ENCODE data around the gene FEM1A. TPM values are rescaled to one million over a fixed set of nuclear protein-coding genes. Genes with fewer than 3 reads are reported as not detected.

FEM1A gene
- total and polyA plus RNA-seq, 8 donors, result 3.5 to 30.7 (median 9.0) TPM

DNA sequence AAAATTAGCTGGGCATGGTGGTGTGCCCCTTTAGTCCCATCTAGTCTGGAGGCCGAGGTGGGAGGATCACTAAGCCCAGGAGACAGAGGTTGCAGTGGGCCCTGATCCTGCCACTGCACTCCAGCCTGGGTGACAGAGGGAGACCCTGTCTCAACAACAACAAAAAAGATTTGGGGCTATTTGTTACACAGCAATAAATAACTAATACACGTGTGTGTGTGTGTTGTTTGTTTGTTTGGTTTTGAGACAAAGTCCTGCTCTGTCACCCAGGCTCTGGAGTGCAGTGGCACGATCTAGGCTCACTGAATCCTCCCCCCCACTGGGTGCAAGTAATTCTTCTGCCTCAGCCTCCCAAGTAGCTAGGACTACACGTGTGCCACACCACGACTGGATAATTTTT is 32.9 kb upstream of the FEM1A start:
- TF ChIP-seq POLR2AphosphoS5 (IDR thresholded peaks at IDR 0.05) (no peak), EP300 (IDR thresholded peaks at IDR 0.05) (no peak), POLR2A (IDR thresholded peaks at IDR 0.05) (no peak)
- TF ChIP-seq, protein P1, sequence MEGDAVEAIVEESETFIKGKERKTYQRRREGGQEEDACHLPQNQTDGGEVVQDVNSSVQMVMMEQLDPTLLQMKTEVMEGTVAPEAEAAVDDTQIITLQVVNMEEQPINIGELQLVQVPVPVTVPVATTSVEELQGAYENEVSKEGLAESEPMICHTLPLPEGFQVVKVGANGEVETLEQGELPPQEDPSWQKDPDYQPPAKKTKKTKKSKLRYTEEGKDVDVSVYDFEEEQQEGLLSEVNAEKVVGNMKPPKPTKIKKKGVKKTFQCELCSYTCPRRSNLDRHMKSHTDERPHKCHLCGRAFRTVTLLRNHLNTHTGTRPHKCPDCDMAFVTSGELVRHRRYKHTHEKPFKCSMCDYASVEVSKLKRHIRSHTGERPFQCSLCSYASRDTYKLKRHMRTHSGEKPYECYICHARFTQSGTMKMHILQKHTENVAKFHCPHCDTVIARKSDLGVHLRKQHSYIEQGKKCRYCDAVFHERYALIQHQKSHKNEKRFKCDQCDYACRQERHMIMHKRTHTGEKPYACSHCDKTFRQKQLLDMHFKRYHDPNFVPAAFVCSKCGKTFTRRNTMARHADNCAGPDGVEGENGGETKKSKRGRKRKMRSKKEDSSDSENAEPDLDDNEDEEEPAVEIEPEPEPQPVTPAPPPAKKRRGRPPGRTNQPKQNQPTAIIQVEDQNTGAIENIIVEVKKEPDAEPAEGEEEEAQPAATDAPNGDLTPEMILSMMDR (IDR thresholded peaks at IDR 0.05), result no peak
- Histone ChIP-seq H3K36me3 (no peaks in the 10 kb centered on the region), H3K9me3 (no peaks in the 10 kb centered on the region), H3K4me1 (peaks cover 10 to 14% (median 13%) of the 10 kb centered on the region in 4 donors), H3K4me3 (no peak overlapping the region), H3K27ac (no peak overlapping the region), H3K27me3 (peaks cover 0 to 44% (median 0%) of the 10 kb centered on the region in 3 donors)
- DNase-seq, result no peak
- WGBS, 5 donors, result 62 to 86% (median 74%) methylated on average over 5 of the region's 5 CpGs
- intact Hi-C loops (cut with DNase I; ENCODE audit: low total_unique reads), result no loop called here

DNA sequence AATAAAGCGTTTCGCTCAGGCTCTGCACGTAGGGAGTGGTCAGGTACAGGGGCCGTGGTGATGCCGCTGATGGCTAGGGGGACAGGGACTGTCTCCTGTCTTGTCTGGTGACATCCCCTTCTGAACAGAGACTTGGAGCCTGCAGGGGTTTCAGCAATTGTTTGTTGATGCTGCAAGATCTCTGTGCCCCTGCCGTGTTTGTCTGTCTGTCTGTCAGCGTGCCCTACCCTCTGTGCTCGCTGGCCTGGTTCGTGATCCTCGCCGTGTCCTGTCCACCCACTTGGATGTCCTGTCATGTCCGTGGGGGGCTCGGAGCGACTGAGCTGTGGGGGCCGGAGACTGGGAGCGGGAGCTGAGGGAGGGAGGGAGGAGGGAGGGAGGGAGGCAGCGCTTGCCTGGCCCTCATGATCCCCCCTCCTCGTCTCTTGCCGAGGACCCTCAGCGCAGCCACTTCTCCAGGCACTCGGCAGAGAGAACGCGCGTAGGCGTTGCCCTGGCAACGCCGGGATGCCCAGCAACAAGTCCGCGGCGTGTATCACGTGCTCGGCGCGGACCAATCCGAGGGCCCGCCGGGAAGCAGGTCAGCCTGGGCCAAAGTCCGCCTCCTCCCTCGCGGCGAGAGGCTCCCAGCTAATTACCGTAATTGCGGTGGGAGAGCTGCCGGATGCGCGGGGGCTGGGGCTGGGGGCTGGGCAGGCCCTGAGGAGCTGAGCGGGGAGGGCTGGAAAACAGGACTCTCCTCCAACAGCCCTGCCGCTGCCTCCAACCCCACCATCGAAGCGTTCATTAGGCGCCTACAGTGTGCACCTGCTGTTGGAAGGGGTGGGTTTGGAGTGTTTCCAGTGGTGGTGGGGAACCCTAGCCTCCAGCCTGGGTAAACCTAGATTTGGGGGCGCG is 31.9 kb upstream of the FEM1A start:
- TF ChIP-seq POLR2AphosphoS5 (IDR thresholded peaks at IDR 0.05), result peak in 1 of 3 donors; percentile 64
- TF ChIP-seq EP300 (IDR thresholded peaks at IDR 0.05), result no peak
- TF ChIP-seq POLR2A (IDR thresholded peaks at IDR 0.05), result no peak
- Histone ChIP-seq H3K4me1 (peaks cover 10 to 14% (median 13%) of the 10 kb centered on the region in 4 donors), H3K27ac (peak overlapping the region in 4 of 5 donors; percentile 20 to 29 (median 28)), H3K9me3 (no peaks in the 10 kb centered on the region), H3K27me3 (peaks cover 0 to 51% (median 0%) of the 10 kb centered on the region in 3 donors), H3K36me3 (no peaks in the 10 kb centered on the region), H3K4me3 (peak overlapping the region; percentile 22 to 47 (median 34))
- intact Hi-C loops (cut with DNase I; ENCODE audit: low total_unique reads), result no loop called here
- DNase-seq, result peak; percentile 92 to 98
- 2 to 7% (median 3%) methylated on average over 13 to 53 of the region's 53 CpGs for WGBS, 5 donors

DNA sequence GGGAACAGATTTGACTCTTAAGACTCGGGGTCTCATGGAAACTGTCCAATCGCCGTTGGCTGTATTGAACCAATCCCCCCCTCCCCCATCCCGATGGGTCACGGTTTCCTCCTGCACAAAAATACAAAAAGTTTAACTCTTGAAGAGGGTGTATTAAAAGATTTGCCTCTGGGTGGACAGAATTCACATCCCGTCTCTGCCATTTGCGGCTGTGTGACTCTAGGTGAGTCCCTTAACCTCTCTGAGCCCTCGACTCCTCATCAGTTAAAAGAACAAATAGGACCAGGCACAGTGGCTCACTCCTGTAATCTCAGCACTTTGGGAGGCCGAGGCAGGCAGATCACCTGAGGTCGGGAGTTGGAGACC is 31.3 kb upstream of the FEM1A start:
- no peak for DNase-seq
- no peaks in the 10 kb centered on the region for H3K36me3 ChIP-seq
- intact Hi-C loops (cut with DNase I; ENCODE audit: low total_unique reads), result no loop called here
- WGBS, 5 donors, result 20 to 32% (median 28%) methylated on average over 10 of the region's 10 CpGs
- TF ChIP-seq POLR2A (IDR thresholded peaks at IDR 0.05), result no peak
- no peak for TF ChIP-seq EP300 (IDR thresholded peaks at IDR 0.05)
- TF ChIP-seq POLR2AphosphoS5 (IDR thresholded peaks at IDR 0.05), result no peak
- TF ChIP-seq, protein P1 (IDR thresholded peaks at IDR 0.05), result no peak
- no peaks in the 10 kb centered on the region for H3K9me3 ChIP-seq
- peaks cover 10 to 14% (median 13%) of the 10 kb centered on the region in 4 donors for H3K4me1 ChIP-seq
- peak overlapping the region; percentile 22 to 47 (median 34) for H3K4me3 ChIP-seq
- peaks cover 0 to 55% (median 0%) of the 10 kb centered on the region in 3 donors for H3K27me3 ChIP-seq
- H3K27ac ChIP-seq, result peak overlapping the region in 2 of 5 donors; percentile 26 to 29

DNA sequence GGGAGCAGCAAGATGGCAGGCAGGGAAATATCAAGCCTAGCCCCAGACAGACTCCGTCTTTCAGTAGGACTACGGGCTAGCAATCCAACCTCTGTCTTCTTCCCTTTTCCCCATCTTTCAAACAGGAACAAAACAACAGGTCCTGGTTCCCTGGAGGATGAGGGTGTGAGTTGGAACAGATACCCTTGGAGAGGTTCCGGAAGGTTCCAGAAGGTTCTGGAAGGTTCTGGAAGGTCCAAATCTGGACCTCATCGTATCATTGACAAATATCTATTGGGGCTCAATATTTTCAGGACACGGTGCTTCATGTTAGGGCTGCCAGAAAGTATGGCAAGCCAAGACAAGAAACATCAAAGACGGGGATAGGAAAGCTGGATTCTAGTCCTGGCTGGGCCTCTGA is 28.5 kb upstream of the FEM1A start:
- no peak overlapping the region for H3K27ac ChIP-seq
- peaks cover 0 to 57% (median 0%) of the 10 kb centered on the region in 3 donors for H3K27me3 ChIP-seq
- no peaks in the 10 kb centered on the region for H3K9me3 ChIP-seq
- WGBS, 5 donors, result 70 to 85% (median 80%) methylated on average over 6 of the region's 6 CpGs
- TF ChIP-seq POLR2AphosphoS5 (IDR thresholded peaks at IDR 0.05) (no peak), EP300 (IDR thresholded peaks at IDR 0.05) (no peak), POLR2A (IDR thresholded peaks at IDR 0.05) (no peak)
- TF ChIP-seq, protein P1 (IDR thresholded peaks at IDR 0.05), result no peak
- intact Hi-C loops (cut with DNase I; ENCODE audit: low total_unique reads), result no loop called here
- H3K36me3 ChIP-seq, result no peaks in the 10 kb centered on the region
- H3K4me1 ChIP-seq, result peaks cover 10 to 14% (median 13%) of the 10 kb centered on the region in 4 donors
- no peak for DNase-seq
- no peak overlapping the region for H3K4me3 ChIP-seq

DNA sequence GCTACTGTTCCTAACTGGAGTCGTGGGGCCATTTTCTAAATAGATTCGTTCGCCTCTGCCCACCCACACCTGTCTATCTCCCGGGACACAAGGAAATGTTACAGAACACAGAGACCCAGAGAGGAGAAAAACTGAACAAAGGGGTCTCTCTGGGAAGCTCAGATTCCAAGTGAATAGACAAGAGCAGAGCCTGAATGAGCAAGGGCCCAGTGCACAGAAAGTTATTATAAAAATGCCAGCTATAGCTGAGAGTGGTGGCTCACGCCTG is 27.2 kb upstream of the FEM1A start:
- no peak for TF ChIP-seq POLR2A (IDR thresholded peaks at IDR 0.05)
- TF ChIP-seq POLR2AphosphoS5 (IDR thresholded peaks at IDR 0.05), result no peak
- no peak for TF ChIP-seq EP300 (IDR thresholded peaks at IDR 0.05)
- TF ChIP-seq, protein P1 (IDR thresholded peaks at IDR 0.05), result no peak
- no peaks in the 10 kb centered on the region for H3K9me3 ChIP-seq
- no peak for DNase-seq
- peaks cover 0 to 52% (median 0%) of the 10 kb centered on the region in 3 donors for H3K27me3 ChIP-seq
- intact Hi-C loops (cut with DNase I; ENCODE audit: low total_unique reads), result no loop called here
- no peak overlapping the region for H3K27ac ChIP-seq
- peaks cover 10 to 12% (median 11%) of the 10 kb centered on the region in 4 donors for H3K4me1 ChIP-seq
- H3K36me3 ChIP-seq, result no peaks in the 10 kb centered on the region
- 56 to 67% (median 62%) methylated on average over 5 of the region's 5 CpGs for WGBS, 5 donors
- H3K4me3 ChIP-seq, result no peak overlapping the region
